ENCODE data around the gene RAB11FIP4. TPM values are rescaled to one million over a fixed set of nuclear protein-coding genes. Genes with fewer than 3 reads are reported as not detected.

RAB11FIP4 gene
- total and polyA plus RNA-seq, 2 of the 13 experiments (the other 11 are each of a cell fraction or from before 2014, with no cell fraction given), result 28.0 to 89.3 TPM

- no peak for TF ChIP-seq ZNF17 (CRISPR knock-in tag; IDR thresholded peaks at IDR 0.05)
These were observed 42.6 kb downstream of the RAB11FIP4 start (continued) for GRCh38 chr17:31433811-31434726.

GRCh38 chr17:31434727-31435050 is 43.2 kb downstream of the RAB11FIP4 start:
- in situ Hi-C loops (cut with HindIII; ENCODE audit: extremely low pct_ligation_motif_present, low pct_unique_long_range_greater_than_20kb) (loop anchor here (5.0 to 10.0 kb wide), 2 partner anchors 93 to 410 kb away; no protein-coding TSS in a partner anchor), intact Hi-C loops (cut with micrococcal nuclease; ENCODE audit: unreplicated experiment) (loop anchor here (5.0 kb wide), 2 partner anchors 43 to 408 kb away; no protein-coding TSS in a partner anchor)
- 0 out of 3 replicates have a peak, but pooled peaks have one; percentile 2 for ATAC-seq
- TF ChIP-seq TOPORS (CRISPR knock-in tag; IDR thresholded peaks at IDR 0.05) (0 out of 2 replicates have a peak, but pooled peaks have one; percentile 49), CTCF (CRISPR knock-in tag; IDR thresholded peaks at IDR 0.05) (peak; percentile 39), HINFP (CRISPR knock-in tag; IDR thresholded peaks at IDR 0.05; ENCODE audit: low read depth) (no peak), STAG1 (CRISPR knock-in tag; IDR thresholded peaks at IDR 0.05) (peak; percentile 37; the same call in 1 of the 2 replicates)
- ChIA-PET POLR2A (no interaction called here), CTCF (ENCODE audit: low intra/inter-chr PET ratio, low total read pairs) (interaction anchor here (1.7 to 2.0 kb wide), 2 partner anchors 83 to 91 kb away, joined by 5 to 6 read pairs; no protein-coding TSS in a partner anchor)
- H3K36me3 ChIP-seq (replicated peaks in 1 of 2; ENCODE audit: control insufficient read depth in 1 of 2, insufficient read depth in 2 of 2, low read length in 2 of 2), result no peaks in the 10 kb centered on the region
- DNase-seq (ENCODE audit: low spot score), result no peak
- 0 out of 2 replicates have a peak overlapping the region, but pooled peaks have one; percentile 7 for H3K4me2 ChIP-seq (ENCODE audit: low read depth, low read length)
- no peak overlapping the region for H3K27ac ChIP-seq (ENCODE audit: extremely low read length, insufficient read depth, low read length)
- FAIRE-seq, result no peak
- H3K79me2 ChIP-seq (ENCODE audit: insufficient read depth, low read length), result no peaks in the 10 kb centered on the region
- H3K9me3 ChIP-seq (ENCODE audit: low read length), result no peaks in the 10 kb centered on the region
- peaks cover 84% of the 10 kb centered on the region for H3K4me1 ChIP-seq (ENCODE audit: insufficient read depth, low read length)
- no TSS peak for BruUV-seq (replicated peaks)
- no peak overlapping the region for H2AFZ ChIP-seq (ENCODE audit: low read length)
- H3K4me3 ChIP-seq (replicated peaks in 1 of 3; ENCODE audit: insufficient read depth in 1 of 3, low read depth in 2 of 3, low read length in 3 of 3), result no peak overlapping the region
- H3K27me3 ChIP-seq (ENCODE audit: control insufficient read depth in 1 of 2, insufficient read depth in 2 of 2, low read length in 2 of 2), result peaks cover 1 to 9% of the 10 kb centered on the region in 2 experiments; a peak in 1 of 5 replicates
- WGBS (ENCODE audit: low lambda C conversion rate), result 43% methylated on average over 3 of the region's 8 CpGs
- no peaks in the 10 kb centered on the region for H4K20me1 ChIP-seq (ENCODE audit: insufficient read depth, low read length)
- H3K9ac ChIP-seq (ENCODE audit: insufficient read depth, low read depth, low read length), result no peak overlapping the region

All from HepG2 (cell line).